Mesenchymal stem cell (in vitro differentiated cells and primary cell): ENCODE data around the gene PGAP1. TPM values are rescaled to one million over a fixed set of nuclear protein-coding genes. Genes with fewer than 3 reads are reported as not detected.

Source experiments
- DNase-seq: peaks from one replicate; pipeline ENCODE4 v3.0.0-alpha.2; 2013
- H2AFZ ChIP-seq: one replicate; pipeline ENCODE4 v1.6.1; 2013; ENCODE audit warnings: low read depth, mild to moderate bottlenecking, control low read depth, inconsistent platforms, low read length, moderate library complexity
- H2AK5ac ChIP-seq: 2 replicates; pipeline ENCODE4 v1.6.1; 2013; ENCODE audit warnings: low read length, moderate library complexity, mild to moderate bottlenecking, inconsistent platforms; ENCODE audit not compliant: severe bottlenecking
- H2BK120ac ChIP-seq: one replicate; pipeline ENCODE4 v1.6.1; 2013; ENCODE audit warnings: low read depth, mild to moderate bottlenecking, inconsistent platforms, low read length, moderate library complexity
- H2BK12ac ChIP-seq, 2 experiments: one replicate each; pipeline ENCODE4 v1.6.1; 2013; ENCODE audit warnings: inconsistent platforms in 2 of 2, low read length in 2 of 2, mild to moderate bottlenecking in 2 of 2, moderate library complexity in 2 of 2, control low read depth in 1 of 2
- H2BK15ac ChIP-seq: one replicate; pipeline ENCODE4 v1.6.1; 2013; ENCODE audit warnings: mild to moderate bottlenecking, low read depth, inconsistent platforms; ENCODE audit not compliant: poor library complexity, severe bottlenecking
- H2BK5ac ChIP-seq: 2 replicates; pipeline ENCODE4 v1.6.1; 2013; ENCODE audit warnings: low read depth, mild to moderate bottlenecking, low read length, control low read depth, inconsistent platforms; ENCODE audit not compliant: poor library complexity, severe bottlenecking
- H3K14ac ChIP-seq, 2 experiments: one replicate each; pipeline ENCODE4 v1.6.1; 2013; ENCODE audit warnings: inconsistent platforms in 2 of 2, low read length in 2 of 2, control low read depth in 1 of 2, mild to moderate bottlenecking in 1 of 2, moderate library complexity in 1 of 2
- H3K18ac ChIP-seq, 2 experiments: one replicate each; pipeline ENCODE4 v1.6.1; 2013; ENCODE audit warnings: inconsistent platforms in 2 of 2, low read length in 2 of 2, control low read depth in 1 of 2, low read depth in 1 of 2, mild to moderate bottlenecking in 1 of 2
- H3K23ac ChIP-seq, 2 experiments: one replicate each; pipeline ENCODE4 v1.6.1; 2013; ENCODE audit warnings: inconsistent platforms in 2 of 2, low read length in 2 of 2, mild to moderate bottlenecking in 2 of 2, moderate library complexity in 2 of 2, control low read depth in 1 of 2
- H3K27ac ChIP-seq: 2 replicates; pipeline ENCODE4 v1.5.1; 2013; ENCODE audit warnings: mild to moderate bottlenecking, moderate library complexity, low read length, control low read depth, inconsistent platforms; ENCODE audit not compliant: poor library complexity, severe bottlenecking
- H3K27me3 ChIP-seq, 2 experiments: 2 replicates each; pipeline versions ENCODE4 v1.6.1 to v1.7.0; 2013; ENCODE audit warnings: low read length in 2 of 2, mild to moderate bottlenecking in 2 of 2, moderate library complexity in 2 of 2, control low read depth in 1 of 2, inconsistent platforms in 1 of 2; ENCODE audit not compliant: control insufficient read depth in 1 of 2, insufficient read depth in 1 of 2
- H3K36me3 ChIP-seq, 2 experiments: 2 replicates each; pipeline versions ENCODE4 v1.6.1 to v1.7.0; 2013; ENCODE audit warnings: low read length in 2 of 2, control low read depth in 1 of 2, inconsistent platforms in 1 of 2, low read depth in 1 of 2, mild to moderate bottlenecking in 1 of 2; ENCODE audit not compliant: insufficient read depth in 2 of 2, control insufficient read depth in 1 of 2
- H3K4ac ChIP-seq, 2 experiments: one replicate each; pipeline ENCODE4 v1.6.1; 2013; ENCODE audit warnings: inconsistent platforms in 2 of 2, low read length in 2 of 2, mild to moderate bottlenecking in 2 of 2, moderate library complexity in 2 of 2, control low read depth in 1 of 2, low read depth in 1 of 2
- H3K4me1 ChIP-seq: 2 replicates; pipeline ENCODE4 v1.6.1; 2013; ENCODE audit warnings: low read depth, low read length, control low read depth; ENCODE audit not compliant: control insufficient read depth, insufficient read depth
- H3K4me2 ChIP-seq: 2 replicates; pipeline ENCODE4 v1.6.1; 2013; ENCODE audit warnings: low read length, mild to moderate bottlenecking, inconsistent platforms; ENCODE audit not compliant: poor library complexity, severe bottlenecking
- H3K4me3 ChIP-seq, 2 experiments: 2 replicates each; pipeline versions ENCODE4 v1.5.1 to v1.7.0; 2013; ENCODE audit warnings: low read length in 2 of 2, mild to moderate bottlenecking in 2 of 2, control low read depth in 1 of 2, low read depth in 1 of 2; ENCODE audit not compliant: insufficient read depth in 1 of 2
- H3K79me1 ChIP-seq: replicated peaks from 2 replicates; pipeline ENCODE4 v1.6.1; 2013; ENCODE audit warnings: mild to moderate bottlenecking, control low read depth, low read length, inconsistent platforms; ENCODE audit not compliant: poor library complexity, severe bottlenecking
- H3K9ac ChIP-seq: 2 replicates; pipeline ENCODE4 v1.7.0; 2013; ENCODE audit warnings: mild to moderate bottlenecking, low read length, moderate library complexity
- H3K9me3 ChIP-seq: 2 replicates; pipeline ENCODE4 v1.7.0; 2013; ENCODE audit warnings: mild to moderate bottlenecking, low read length; ENCODE audit not compliant: control insufficient read depth
- H4K8ac ChIP-seq: one replicate; pipeline ENCODE4 v1.6.1; 2013; ENCODE audit warnings: inconsistent platforms, mild to moderate bottlenecking, low read length, moderate library complexity
- H4K91ac ChIP-seq: one replicate; pipeline ENCODE4 v1.6.1; 2013; ENCODE audit warnings: mild to moderate bottlenecking, low read length, inconsistent platforms
- WGBS: methylation state at CpG from one replicate; pipeline ENCODE4 v1.1.7; 2013; ENCODE audit warnings: mixed read lengths; 5-methylcytosine and 5-hydroxymethylcytosine counted together
- polyA plus RNA-seq, 2 experiments: library from polyadenylated mRNA; stranded (reverse); fragments of 200-250 nt; gene quantifications; one replicate each; pipeline ENCODE4 v1.2.3, GENCODE V29; 2013

The PGAP1 gene, protein sequence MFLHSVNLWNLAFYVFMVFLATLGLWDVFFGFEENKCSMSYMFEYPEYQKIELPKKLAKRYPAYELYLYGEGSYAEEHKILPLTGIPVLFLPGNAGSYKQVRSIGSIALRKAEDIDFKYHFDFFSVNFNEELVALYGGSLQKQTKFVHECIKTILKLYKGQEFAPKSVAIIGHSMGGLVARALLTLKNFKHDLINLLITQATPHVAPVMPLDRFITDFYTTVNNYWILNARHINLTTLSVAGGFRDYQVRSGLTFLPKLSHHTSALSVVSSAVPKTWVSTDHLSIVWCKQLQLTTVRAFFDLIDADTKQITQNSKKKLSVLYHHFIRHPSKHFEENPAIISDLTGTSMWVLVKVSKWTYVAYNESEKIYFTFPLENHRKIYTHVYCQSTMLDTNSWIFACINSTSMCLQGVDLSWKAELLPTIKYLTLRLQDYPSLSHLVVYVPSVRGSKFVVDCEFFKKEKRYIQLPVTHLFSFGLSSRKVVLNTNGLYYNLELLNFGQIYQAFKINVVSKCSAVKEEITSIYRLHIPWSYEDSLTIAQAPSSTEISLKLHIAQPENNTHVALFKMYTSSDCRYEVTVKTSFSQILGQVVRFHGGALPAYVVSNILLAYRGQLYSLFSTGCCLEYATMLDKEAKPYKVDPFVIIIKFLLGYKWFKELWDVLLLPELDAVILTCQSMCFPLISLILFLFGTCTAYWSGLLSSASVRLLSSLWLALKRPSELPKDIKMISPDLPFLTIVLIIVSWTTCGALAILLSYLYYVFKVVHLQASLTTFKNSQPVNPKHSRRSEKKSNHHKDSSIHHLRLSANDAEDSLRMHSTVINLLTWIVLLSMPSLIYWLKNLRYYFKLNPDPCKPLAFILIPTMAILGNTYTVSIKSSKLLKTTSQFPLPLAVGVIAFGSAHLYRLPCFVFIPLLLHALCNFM
- 4.2 TPM for polyA plus RNA-seq (2013, experiment 1 of 2)
- polyA plus RNA-seq (2013, experiment 2 of 2) = 4.1 TPM

DNA sequence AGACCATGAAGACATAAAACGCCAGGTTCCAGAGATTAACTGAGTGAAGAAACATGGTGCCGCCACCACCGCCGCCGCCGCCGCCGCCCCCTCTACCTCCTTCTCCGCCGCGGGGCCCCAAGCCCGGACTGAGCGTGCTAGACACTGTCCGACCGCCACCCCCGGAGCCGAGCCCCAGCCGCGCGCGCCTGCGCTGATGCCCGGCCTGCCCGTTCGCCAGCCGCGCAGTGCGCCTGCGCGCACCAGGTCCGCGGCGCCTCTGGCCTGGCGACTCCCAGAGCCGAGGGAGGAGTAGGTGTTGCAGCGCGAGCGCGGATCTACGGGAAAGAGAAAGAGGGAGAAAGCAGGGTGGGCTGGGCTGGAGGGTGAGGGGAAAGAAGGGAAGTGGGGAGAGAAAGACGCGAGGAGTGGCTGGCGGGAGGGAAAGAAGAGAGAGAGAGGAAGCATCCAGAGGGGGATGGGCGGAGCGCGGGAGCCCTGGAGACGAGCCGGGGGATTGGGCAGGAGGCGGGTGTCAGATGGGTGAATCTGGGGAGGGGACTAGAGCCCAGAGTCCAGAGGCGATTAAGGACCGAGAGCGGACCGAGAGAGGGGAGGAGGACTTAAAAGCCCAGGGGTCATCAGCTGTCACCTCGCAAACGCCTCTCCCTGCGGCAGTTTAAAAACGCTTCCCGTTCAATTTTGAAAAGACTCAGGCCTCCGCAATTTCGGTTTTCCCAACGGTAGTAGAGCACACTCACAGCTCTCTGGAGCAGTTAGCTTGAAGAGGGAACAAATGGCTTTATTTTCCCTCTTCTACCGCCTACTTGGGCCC, at the start of gene PGAP1:
Gene PGAP1 (minus strand): TSS at position 146 of the 814 bp plus-strand sequence. CDS start 91 bp downstream, at position 55.
- peaks cover 4% of the 10 kb centered on the region for H3K79me1 ChIP-seq
- no peaks in the 10 kb centered on the region for H3K9me3 ChIP-seq
- H3K27me3 ChIP-seq = no peaks in the 10 kb centered on the region
- peak within 1 kb of the TSS in 1 of 2 experiments; percentile 94 for H2BK12ac ChIP-seq
- H2BK5ac ChIP-seq = peak within 1 kb of the TSS; percentile 31
- no peak within 1 kb of the TSS for H3K23ac ChIP-seq
- under 1% methylated on average over 62 of the region's 62 CpGs for WGBS
- DNase-seq = peak; percentile 92
- H3K14ac ChIP-seq = peak within 1 kb of the TSS; percentile 77 to 95
- peak within 1 kb of the TSS; percentile 34 for H2BK120ac ChIP-seq
- H3K18ac ChIP-seq = peak within 1 kb of the TSS; percentile 79 to 80
- peak within 1 kb of the TSS; percentile 97 for H3K9ac ChIP-seq
- peak within 1 kb of the TSS; percentile 80 to 92 for H3K4ac ChIP-seq
- peak within 1 kb of the TSS; percentile 98 for H3K4me2 ChIP-seq
- no peaks in the 10 kb centered on the region for H3K36me3 ChIP-seq
- H3K4me1 ChIP-seq = peaks cover 2% of the 10 kb centered on the region
- H2AK5ac ChIP-seq = no peak within 1 kb of the TSS
- H4K91ac ChIP-seq = no peak within 1 kb of the TSS
- H3K4me3 ChIP-seq = peak within 1 kb of the TSS; percentile 68 to 97
- H4K8ac ChIP-seq = peak within 1 kb of the TSS; percentile 29
- peak within 1 kb of the TSS; percentile 95 for H2AFZ ChIP-seq
- peak within 1 kb of the TSS; percentile 75 for H3K27ac ChIP-seq
- peak within 1 kb of the TSS; percentile 84 for H2BK15ac ChIP-seq

DNA sequence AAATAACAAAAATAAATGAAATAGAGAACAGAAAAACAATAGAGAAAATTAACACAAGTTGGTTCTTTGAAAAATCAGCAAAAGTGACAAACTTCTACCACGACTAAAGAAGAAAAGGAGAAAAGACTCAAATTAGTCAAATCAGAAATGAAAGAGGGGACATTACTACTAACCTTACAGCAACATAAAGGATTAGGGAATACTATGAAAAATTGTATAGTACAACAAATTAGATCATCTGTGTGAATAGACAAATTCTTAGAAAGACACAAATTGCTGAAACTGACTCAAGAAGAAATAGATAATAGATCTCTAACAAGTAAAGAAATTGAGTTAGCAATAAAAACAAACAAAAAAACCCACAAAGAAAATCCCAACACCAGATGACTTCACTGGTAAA, 48.5 kb upstream of the PGAP1 start:
- no peak overlapping the region for H3K23ac ChIP-seq
- no peak overlapping the region for H4K8ac ChIP-seq
- H3K27ac ChIP-seq = no peak overlapping the region
- H3K4me2 ChIP-seq = no peak overlapping the region
- no peaks in the 10 kb centered on the region for H3K36me3 ChIP-seq
- no peak overlapping the region for H3K4me3 ChIP-seq
- H2BK12ac ChIP-seq = no peak overlapping the region
- H2AK5ac ChIP-seq = no peak overlapping the region
- no peak overlapping the region for H3K4ac ChIP-seq
- H3K14ac ChIP-seq = no peak overlapping the region
- H2BK15ac ChIP-seq = no peak overlapping the region
- no peak for DNase-seq
- no peak overlapping the region for H2AFZ ChIP-seq
- H2BK120ac ChIP-seq = no peak overlapping the region
- no peaks in the 10 kb centered on the region for H3K79me1 ChIP-seq
- no peak overlapping the region for H3K9ac ChIP-seq
- H3K18ac ChIP-seq = no peak overlapping the region
- no peak overlapping the region for H2BK5ac ChIP-seq
- no peaks in the 10 kb centered on the region for H3K27me3 ChIP-seq
- no peaks in the 10 kb centered on the region for H3K9me3 ChIP-seq
- no CpG with 5 or more reads among the region's 1 CpG for WGBS
- H3K4me1 ChIP-seq = peaks cover 8% of the 10 kb centered on the region
- no peak overlapping the region for H4K91ac ChIP-seq

DNA sequence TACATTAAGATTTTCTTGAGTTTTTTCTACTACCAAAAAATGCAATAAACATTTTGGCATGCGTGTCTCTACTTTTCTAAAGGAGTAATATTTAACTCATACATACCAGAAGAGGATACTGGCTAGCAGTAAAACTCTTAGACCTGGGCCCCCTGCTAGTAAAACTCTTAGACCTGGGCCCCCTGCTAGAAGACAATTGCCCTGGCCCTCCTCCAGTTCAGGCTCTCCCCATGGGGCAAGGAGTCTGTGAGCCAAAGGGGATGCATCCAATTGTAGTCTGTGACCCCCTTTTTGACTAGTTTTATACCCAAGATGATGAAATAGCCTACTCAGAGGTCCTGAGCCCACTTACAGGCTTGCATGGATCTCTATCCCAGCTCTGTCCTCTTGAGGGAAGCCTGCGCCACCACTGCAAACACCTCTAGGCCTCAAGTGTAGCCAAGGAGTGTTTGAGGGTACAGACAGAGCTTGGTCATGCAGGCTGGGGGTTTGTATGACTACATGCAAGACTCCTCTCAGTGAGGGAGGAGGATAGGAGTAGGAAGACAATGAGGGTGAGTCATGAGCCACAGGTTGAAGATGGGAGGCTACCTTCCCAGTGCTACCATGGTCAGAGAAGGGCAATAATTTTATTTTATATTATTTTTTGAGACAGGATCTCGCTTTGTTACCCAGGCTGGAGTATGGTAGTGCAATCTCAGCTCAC, 45.2 kb upstream of the PGAP1 start:
- H3K4me3 ChIP-seq = no peak overlapping the region
- H2AK5ac ChIP-seq = no peak overlapping the region
- no peak overlapping the region for H2BK5ac ChIP-seq
- H3K14ac ChIP-seq = no peak overlapping the region
- 66% methylated on average over 3 of the region's 3 CpGs for WGBS
- H3K36me3 ChIP-seq = no peaks in the 10 kb centered on the region
- H3K4ac ChIP-seq = no peak overlapping the region
- no peaks in the 10 kb centered on the region for H3K9me3 ChIP-seq
- H3K9ac ChIP-seq = no peak overlapping the region
- H3K4me1 ChIP-seq = peaks cover 10% of the 10 kb centered on the region
- no peak overlapping the region for H3K4me2 ChIP-seq
- H2BK15ac ChIP-seq = no peak overlapping the region
- H4K8ac ChIP-seq = no peak overlapping the region
- H3K18ac ChIP-seq = no peak overlapping the region
- no peak for DNase-seq
- H4K91ac ChIP-seq = no peak overlapping the region
- H3K79me1 ChIP-seq = no peaks in the 10 kb centered on the region
- H3K27me3 ChIP-seq = no peaks in the 10 kb centered on the region
- no peak overlapping the region for H2BK120ac ChIP-seq
- no peak overlapping the region for H3K23ac ChIP-seq
- peak overlapping the region; percentile 53 for H3K27ac ChIP-seq
- no peak overlapping the region for H2AFZ ChIP-seq
- no peak overlapping the region for H2BK12ac ChIP-seq
